Fibroblast of skin of scalp (primary cell): ENCODE measurements around the gene GTF2I.
A peak's percentile ranks its signal among the peaks of the same experiment; 100 is the strongest.
"Not testable (repeated sequence)": the region's sequence is repeated elsewhere in the genome, so short reads cannot be mapped to it uniquely, and the experiment has no call there.

ENCODE experiments used
- DNase-seq: peaks from one replicate; pipeline ENCODE4 v3.0.0-alpha.2; 2013

The GTF2I gene

DNA sequence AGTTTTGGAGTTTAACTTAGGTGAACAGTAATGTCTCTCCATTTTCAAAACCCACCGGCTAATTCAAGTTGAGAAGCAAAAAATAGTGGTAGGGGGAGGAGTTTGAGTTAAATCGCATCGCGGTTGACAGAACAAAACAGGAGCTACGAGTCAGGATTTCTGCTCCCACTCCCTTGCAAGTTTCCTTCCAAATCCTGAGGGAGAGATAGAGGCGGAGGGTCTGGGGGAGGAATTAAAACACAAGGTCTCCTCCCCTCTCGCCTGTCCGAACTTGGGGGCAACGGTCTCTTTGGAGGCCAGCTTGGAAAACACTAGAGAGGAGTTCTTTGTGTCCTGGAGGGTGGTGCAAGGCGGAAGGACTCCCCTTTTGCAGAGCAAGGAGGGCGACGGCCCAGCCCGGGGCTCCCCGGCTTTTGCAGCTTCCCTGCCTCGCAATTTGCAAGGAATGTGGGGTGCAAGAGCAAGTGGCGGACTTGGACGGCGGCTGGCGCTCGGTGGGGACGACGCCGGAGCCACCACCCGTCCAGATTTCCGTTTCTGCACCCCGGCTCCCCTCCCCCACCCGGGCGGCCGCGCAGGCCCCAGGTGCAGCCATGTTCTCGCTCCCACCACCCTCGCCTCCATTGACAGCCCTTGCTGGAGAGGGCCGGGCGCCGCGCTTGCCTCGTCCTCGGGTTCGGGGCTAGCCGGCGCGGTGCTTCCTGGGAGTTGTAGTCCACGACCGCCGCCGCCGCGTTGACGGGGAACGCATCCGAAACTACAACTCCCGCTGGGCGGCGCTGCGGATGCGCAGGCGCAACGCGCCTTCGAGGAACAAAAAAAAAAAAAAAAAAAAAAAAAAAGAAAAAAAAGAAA lies 454 bp upstream of the GTF2I start:
- peak; percentile 97 for DNase-seq

DNA sequence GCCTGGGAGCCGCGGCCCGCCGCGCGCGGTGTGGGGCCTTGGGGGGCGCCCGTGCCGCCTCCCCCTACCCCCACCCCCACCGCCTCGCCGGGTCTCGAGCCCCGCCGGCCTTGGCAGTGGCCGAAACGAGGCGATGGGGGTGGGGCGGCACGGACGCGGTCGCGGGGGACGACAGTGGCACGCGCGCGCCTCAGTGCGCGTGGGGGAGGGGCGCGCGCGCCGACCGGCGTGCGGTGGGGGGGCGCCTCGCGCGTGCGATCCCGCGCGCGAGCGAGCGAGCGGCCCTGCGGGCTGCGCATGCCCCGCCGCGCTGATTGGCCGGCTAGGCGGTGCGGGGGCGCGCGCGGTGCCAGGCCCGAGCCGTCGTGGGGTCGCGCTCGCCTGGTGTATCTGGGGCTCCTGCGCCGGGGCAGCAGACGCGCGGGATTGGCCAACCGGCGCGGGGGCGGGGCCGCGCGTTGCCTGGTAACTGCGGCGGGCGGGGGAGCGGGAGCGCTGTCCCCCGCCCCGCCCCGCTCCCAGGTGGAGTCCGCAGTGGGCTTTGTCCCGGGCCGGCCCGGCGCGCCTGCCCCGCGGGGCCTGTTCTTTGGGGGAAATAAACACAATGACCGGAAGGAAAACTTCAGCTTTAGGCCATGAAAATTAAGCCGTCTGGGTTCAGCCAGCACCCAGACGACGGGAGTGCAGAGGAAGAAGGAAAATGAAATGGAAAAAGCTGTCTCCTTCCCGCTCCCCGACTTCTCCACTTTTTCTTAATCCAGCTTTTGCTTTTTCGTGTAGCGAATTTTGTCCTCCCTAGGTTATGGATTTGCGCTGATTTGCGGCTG lies 873 bp downstream of the GTF2I start:
- DNase-seq, result peak; percentile 94

DNA sequence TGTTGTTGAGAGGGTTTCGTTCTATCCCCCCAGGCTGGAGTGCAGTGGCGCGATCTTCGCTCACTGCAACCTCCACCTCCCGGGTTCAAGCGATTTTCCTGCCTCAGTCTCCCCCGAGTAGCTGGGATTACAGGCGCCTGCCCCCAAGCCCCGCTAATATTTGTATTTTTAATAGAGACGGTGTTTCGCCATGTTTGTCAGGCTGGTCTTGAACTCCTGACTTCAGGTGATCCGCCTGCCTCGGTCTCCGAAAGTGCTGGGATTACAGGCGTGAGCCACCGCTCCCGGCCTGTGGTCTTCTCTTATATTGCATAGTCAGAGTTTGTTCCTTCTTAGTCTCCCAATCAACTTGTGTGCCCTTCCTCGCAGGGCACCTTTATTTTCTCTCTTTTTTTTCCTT lies 2.7 kb downstream of the GTF2I start:
- not testable (repeated sequence) for DNase-seq

DNA sequence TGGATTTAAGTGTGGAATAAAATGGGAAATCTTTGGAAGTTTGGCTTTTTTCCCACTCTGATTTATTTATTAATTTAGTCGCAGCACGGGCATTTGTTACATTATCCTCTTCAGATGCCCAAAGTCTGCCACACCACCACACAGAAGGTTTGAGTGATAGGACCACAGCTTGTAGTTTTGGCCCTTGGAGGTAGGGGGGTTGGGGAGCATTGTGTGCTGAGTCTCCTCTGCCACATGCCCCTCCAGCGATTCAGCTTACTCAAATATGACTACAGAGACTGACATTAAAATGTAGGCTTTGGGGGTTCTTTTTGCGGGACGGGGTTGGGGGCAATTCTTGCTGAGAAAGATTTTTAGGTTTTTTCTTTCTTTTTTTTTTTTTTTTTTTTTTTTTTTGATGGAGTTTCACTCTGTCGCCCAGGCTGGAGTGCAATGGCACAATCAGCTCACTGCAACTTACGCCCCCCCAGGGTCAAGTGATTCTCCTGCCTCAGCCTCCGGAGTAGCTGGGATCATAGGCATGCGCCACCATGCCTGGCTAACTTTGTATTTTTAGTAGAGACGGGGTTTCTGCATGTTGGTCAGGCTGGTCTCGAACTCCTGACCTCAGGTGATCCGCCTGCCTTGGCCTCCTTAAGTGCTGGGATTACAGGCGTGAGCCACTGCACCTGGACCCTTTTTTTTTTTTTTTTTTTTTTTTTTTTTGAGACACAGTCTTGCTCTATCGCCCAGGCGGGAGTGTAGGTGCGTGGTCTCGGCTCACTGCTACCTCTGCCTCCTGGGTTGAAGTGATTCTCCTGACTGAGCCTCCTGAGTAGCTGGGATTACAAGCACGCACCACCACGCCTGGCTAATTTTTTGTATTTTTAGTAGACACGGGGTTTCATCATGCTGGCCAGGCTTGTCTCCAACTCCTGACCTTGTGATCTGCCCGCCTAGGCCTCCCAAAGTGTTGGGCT lies 4.6 kb downstream of the GTF2I start:
- DNase-seq, result peak; percentile 32

DNA sequence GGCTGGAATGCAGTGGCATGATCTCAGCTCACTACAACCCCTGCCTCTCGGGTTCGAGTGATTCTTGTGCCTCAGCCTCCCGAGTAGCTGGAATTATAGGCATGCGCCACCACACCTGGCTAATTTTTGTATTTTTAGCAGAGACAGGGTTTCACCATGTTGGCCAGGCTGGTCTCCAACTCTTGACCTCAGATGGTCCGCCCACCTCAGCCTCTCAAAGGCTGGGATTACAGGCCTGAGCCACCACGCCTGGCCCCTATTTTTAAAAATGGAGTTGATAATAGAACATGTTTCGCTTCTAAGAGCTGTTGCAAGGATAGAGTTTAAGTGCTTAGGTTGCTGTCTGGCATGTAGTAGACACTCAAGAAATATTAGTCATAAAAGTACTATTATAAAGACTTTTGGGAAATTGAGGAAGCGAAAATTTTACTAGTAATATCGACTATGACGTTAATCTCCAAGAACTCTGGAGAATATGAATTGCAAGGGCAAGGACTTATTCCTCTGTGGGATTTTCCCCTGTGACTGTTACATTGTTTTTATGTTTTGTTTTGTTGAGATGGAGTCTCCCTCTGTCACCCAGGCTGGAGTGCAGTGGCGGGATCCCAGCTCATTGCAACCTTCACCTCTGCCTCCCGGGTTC lies 7.9 kb downstream of the GTF2I start:
- no peak for DNase-seq

DNA sequence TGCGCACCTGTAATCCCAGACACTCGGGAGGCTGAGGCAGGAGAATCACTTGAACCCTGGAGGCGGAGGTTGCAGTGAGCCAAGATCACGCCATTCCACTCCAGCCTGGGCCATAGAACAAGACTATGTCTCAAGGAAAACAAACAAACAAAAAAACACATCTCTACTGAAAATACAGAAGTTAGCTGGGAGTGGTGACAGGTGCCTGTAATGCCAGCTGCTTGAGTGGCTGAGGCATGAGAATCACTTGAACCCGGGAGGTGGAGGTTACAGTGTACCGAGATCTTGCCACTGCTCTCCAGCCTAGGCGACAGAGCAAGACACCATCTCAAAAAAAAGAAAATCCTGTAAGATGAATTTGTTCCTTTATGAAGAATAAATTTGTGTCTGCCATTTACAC lies 9.5 kb downstream of the GTF2I start:
- not testable (repeated sequence) for DNase-seq

DNA sequence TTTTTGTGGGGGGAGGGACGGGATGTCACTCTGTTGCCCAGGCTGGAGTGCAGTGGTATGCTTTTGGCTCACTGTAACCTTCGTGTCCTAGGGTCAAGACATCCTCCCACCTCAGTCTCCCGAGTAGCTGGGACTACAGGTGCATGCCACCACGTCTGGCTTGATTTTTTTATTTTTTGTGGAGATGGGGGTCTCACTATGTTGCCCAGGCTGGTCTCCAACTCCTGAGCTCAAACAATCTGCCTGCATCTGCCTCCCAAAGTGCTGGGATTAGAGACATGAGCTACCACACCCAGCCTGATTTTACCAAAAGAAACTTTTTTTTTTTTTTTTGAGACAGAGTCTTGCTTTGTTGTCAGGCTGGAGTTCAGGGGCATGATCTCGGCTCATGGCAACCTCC lies 10.0 kb downstream of the GTF2I start:
- DNase-seq, result not testable (repeated sequence)

DNA sequence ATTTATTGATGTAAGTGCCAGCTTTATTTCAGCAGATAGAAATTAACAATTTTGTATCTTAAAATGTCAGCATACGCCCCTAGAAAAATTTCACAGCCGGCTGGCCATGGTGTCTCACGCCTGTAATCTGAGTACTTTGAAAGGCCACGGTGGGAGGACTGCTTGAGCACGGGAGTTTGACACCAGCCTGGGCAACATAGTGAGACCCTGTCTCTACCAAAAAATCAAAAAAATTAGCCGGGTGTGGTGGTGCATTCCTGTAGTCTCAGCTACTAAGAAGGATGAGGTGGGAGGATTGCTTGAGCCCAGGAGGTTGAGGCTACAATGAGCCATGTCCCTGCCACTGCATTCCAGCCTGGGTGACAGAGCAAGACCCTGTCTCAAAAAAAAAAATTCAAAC lies 14.1 kb downstream of the GTF2I start:
- no peak for DNase-seq

DNA sequence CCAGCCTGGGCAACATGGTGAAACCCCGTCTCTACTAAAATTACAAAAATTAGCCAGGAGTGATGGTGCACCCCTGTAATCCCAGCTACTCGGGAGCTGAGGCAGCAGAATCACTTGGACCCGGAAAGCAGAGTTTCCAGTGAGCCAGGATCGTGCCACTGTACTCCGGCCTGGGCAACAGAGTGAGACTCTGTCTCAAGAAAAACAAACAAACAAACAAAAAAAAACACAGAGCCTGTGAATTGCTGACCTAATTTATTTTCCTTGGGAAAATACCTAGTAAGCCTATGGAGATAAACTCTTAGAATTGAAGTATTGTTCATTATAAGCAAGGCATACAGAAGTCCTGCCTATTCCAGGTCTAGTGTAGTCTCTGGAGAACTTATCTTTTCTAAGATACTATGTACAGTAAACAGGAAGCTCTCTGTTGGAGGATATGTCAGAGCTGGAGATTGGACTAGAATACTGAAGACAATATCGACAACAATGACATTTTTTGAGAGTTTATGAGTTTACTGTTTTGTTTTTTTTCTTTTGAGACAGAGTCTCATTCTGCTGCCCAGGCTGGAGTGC lies 14.9 kb downstream of the GTF2I start:
- DNase-seq, result no peak

DNA sequence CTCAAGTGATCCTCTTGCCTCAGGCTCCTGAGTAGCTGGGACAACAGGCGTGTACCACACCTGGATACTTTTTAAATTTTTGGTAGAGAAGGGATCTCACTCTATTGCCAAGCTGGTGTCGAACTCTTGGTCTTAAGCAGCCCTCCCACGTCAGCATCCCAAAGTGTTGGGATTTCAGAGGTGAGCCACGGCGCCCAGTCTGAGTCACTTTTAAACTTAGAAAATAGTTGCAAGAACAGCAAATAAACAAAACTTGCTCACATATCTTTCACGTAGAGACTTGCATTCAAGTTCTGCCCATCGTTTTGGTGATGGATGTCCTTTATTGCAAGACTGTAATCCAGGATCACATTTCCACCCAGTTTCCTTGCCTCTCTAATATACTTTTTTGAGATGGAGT lies 16.6 kb downstream of the GTF2I start:
- DNase-seq, result no peak

DNA sequence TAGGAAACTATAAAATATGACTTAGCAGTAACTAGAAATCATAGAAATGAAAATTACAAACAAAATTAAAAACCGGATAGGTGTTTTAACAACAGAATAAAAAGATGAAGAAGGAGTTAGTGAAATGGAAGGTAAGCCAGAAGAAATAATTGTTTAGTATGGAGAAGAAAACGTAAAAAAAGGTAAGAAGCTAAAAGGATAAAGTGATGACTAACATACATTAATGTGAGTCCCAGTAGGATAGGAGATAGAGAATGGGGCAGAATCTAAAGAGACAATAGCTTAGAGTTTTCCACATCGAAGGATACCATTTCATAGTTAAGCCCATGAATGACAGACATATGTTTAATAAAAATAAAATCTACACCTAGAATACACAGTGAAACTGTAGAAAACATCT lies 25.3 kb downstream of the GTF2I start:
- no peak for DNase-seq

DNA sequence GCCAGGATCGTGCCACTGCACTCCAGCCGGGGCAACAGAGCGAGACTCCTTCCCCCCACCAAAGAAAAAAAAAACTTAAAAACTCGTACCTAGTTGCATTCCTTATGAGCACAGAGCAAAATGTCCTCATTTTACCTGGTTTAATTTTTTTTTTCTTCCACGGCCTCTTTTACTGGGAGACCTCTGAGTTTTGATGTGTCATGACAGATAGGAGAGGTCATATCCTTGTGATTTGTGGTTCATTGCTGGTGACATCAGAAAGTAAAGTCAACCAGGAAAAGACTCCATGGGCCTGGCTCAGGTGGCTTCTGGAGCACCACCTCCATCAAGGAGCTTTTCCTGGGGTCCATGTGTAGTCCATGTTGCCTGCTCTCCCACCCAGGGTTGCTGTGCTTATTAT lies 26.3 kb downstream of the GTF2I start:
- DNase-seq, result no peak

DNA sequence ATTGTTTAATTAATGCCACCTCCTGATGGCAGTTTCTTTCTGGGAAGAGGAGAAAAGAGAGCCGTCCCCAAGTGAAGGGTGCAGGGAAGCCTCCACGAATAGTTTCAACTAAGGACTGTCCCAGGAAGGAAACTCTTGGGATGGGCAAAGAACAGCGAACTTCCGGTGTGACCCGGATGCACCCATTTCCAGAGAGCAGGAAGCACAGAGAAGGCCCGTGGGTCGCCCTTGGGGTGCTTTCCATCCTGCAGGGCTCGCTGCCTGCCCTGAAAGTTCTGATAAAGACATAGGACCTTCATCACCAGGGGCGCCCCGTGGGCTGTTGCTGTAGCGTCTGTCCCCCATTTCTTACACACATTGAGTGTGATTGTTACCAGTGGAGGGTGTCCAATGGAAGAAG lies 27.0 kb downstream of the GTF2I start:
- no peak for DNase-seq

DNA sequence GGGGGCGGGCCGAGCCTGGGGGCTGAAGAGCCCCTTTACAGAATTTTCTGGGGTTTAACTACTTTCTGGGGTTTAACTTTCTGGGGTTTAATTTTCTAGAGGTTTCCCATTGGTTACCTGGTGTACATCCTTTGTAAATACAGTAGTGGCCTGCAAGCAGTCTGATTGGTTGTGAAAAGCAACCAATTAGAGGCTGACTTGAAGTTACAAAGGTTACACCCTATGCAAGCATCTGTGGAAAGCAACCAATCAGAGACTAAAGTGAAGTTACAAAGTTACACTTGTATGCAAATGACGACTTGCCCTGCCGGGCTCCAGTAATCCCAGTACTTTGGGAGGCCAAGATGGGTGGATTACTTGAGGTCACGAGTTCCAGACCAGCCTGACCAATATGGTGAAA lies 27.4 kb downstream of the GTF2I start:
- DNase-seq, result no peak

DNA sequence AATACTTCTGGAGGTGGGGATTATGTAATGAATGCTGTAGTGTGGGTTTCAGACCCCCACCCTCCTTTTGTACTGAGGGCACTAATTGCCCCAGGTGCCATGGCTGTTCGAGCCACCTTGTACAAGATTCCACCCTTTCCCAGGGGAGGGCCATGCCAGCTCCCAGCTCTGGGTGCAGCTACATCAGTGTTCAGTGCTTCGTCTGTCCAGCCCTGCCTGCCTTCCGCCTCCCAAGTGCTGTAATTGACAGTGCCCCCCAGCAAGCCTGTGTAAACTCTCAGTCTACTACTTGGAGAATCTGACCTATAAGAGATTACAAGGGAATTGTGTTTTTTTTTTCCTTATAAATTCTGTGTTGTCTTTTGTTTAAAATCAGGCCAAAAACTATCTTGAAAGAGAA lies 33.0 kb downstream of the GTF2I start:
- DNase-seq, result no peak

DNA sequence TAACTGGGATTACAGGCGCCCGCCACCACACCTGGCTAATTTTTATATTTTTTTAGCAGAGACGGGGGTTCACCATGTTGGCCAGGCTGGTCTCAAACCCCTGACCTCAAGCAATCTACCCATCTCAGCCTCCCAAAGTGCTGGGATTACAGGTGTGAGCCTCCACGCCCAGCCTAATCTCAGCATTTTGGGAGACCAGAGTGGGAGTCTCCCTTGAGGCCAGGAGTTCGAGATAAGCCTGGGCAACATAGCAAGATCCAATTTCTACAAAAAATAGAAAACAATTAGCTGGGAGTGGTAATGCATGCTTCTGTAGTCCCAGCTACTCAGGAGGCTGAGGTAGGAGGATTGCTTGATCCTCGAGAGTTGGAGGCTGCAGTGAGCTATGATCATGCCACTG lies 46.9 kb downstream of the GTF2I start:
- not testable (repeated sequence) for DNase-seq

DNA sequence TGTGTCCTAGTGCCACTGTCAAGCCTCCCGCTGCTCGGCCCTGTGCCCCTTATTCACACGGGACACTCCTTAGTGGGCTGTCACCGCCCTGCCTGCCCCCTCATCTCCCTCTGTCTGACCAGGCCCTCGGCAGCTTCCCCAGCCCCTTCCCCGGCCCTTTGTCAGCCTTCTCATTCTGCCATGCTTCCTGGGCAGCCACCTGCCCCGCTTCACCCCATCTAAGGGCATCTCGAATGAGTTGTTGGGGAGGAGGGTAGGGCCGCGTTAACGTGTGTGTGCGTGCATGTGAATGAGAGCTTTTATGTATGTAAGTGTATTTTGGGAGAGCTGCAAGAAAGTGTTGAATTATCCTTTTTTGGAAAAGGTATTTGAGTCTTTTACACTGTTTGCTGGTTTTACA lies 49.7 kb downstream of the GTF2I start:
- no peak for DNase-seq

DNA sequence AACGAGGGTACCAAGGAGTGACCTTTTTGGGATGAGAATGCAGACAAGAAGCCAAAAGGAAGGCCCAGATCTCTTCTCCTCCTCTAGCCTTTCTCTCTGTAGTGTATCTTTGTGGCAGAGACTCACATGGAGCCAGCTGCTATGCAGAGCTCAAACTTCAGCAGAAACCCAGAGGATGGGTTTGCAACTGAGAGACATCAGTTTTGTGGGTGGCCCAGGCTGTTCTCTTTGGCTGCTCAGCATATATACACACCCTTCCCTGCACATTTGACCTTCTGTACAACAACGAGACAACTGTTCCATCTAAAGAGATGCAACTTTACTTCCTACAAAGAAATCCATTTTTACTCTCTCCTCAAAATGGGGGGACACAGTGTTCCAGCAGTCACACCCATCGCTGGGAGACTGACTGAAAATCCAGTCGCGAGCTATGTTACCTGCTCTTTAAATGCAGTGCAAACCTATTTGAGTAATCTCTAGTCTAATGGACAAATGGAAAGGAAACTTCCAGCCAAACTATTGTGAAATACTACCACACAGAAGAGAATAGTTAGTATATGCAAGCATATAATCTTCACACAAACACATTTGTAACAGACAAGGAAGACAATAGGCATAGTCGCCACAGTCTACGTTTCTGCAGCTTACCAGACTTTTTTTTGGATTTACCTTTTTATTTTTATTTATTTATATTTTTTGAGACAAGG lies 51.2 kb downstream of the GTF2I start:
- DNase-seq, result no peak

DNA sequence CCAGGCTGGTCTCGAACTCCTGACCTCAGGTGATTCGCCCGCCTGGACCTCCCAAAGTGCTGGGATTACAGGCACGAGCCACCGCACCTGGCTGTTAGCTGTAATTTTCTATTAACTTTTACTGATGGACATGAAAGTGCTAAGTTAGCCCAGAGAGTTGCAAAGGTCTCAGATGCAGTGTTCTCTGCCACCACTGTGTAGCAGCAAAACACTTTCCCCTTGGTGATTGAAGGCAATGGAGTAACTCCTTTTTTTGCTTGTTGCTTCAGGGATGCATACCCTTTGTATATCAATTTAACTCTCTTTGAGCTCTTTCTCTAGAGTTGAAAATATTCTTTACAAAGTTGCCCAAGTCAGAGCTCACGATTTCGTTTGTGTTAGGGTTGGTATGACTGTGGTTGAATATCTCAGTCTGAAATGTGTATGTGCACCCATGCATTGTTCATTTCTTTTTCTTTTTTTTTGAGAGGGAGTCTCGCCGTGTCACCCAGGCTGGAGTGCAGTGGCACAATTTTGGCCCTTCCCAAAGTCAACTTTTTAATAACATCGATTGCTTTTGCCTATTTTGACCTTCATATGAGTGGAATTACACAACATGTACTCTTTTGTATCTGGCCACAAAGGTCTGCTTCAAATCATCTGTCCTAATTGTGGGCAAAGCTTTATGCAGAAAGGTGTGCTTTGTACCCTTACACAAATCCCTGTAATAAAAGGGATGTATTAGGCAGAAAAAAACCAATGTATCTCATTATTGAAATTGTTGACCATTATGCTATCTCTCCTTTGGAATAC lies 52.6 kb downstream of the GTF2I start:
- no peak for DNase-seq

DNA sequence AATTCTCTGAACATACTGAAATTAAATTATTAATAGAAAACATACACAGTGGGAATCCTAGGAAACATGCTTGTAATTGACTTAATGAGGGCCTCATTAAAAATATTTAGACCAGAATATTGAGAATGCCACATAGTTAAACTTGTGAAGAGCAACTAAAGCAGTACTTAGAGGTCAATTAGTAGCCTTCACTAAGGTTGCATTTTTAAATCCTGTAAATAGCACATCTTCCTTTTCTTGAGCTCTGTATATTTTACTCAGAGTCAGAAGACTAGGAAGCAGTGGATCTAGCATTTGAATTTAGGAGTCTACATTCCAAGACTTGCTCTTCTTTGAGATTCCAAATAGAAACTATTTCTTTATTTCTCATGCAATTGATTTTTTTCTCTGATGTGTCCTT lies 56.0 kb downstream of the GTF2I start:
- DNase-seq, result no peak
